ENCODE data around the gene MTARC1.

The MTARC1 gene

DNA sequence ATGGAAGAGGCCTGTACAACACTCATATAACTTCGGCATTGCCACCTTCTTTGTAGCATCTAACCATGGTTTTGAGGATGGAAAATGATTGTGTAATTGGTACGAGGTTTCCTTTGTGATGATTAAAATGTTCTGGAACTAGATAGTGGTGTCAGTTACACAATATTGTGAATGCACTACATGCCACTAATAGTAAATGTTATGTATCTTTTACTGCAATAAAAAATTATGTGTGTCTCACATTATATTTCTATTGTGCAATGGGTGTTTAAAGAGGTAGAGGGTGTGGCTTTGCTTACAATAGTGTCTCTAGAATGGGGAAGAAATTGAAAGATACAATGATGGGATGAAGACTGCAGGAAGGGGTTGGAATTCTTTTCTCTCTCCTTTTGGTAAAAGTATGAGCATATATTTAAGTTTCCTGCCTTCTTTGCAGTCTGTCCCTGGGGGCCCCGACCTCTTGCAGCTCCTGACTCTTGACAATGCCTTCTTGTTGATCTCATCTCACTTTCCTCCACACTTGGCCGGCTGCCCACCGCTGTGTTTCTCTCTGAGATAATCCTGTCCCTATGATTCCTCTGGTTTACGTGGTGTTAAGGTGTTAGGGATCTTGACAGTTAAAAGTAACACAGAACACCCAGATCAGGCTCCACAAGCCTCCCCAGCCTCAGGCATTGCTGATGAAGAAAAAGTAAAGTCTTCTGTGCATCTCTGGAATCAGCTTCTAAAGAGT, 39.3 kb downstream of the MTARC1 start:
- no peak overlapping the region for H3K4me3 ChIP-seq (ENCODE audit: low read depth, low read length)
- TF ChIP-seq CTCF (IDR thresholded peaks at IDR 0.05; ENCODE audit: low read depth, low read length, missing control alignments), result no peak
- DNase-seq (ENCODE audit: low read depth), result no peak

DNA sequence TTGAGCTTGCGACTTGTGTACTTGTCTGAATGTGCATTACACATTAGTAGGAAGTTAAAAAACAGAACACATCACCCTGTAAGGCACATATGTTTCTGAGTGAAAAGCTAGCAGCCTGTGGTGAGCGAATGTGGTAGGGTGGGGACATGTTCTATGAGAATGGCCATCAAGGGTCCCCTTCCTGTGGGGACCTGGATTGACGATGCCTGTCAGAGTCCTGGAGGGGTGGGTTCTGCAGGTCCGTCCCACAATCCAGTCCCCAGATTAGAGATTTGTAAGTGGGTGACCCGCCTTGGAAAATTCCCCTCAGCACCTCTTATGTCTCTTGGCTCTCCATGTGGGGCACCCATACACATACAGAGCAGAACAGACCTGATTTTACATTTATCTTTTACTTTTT, 40.0 kb downstream of the MTARC1 start:
- no peak for DNase-seq (ENCODE audit: low read depth)
- no peak for TF ChIP-seq CTCF (IDR thresholded peaks at IDR 0.05; ENCODE audit: low read depth, low read length, missing control alignments)
- H3K4me3 ChIP-seq (ENCODE audit: low read depth, low read length), result no peak overlapping the region

DNA sequence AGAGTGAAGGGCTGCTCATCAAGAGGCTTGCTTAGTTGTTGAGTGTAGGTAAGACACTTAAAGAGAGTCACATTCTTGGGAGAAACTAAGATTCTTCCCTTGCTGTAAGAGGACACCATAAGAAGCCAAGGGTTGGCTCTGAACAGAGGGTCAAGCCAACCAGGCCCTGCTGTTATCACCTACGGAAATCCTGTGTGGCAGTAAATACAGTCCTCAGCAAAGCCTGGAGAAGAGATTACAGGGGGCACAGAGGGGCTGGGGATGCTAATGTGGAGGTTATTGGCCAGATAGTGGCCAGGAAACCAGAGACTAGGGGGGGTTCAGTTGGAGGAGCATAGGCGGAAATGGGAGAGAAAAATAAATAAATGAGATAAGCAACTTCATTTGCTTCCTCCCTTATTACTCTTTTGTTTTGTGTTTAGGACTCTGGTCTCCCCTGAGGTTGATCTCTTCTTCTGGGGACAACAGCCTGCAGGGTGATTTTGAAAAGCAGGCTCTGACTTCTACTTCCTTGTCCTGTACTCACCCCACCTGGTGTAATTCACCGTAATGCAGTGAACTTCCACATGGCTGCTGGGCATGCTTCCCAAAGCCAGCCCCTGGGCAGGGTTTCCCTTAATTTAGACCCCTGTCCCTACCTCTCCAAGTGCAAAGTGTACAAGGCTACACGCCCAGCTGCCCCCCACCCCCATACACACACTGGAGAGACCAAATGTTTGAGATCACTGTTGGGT, 40.9 kb downstream of the MTARC1 start:
- no peak overlapping the region for H3K4me3 ChIP-seq (ENCODE audit: low read depth, low read length)
- DNase-seq (ENCODE audit: low read depth), result no peak
- no peak for TF ChIP-seq CTCF (IDR thresholded peaks at IDR 0.05; ENCODE audit: low read depth, low read length, missing control alignments)

GRCh38 chr1:220828179-220828490, 41.4 kb downstream of the MTARC1 start:
- H3K4me3 ChIP-seq (ENCODE audit: low read depth, low read length), result no peak overlapping the region
- no peak for DNase-seq (ENCODE audit: low read depth)
- TF ChIP-seq CTCF (IDR thresholded peaks at IDR 0.05; ENCODE audit: low read depth, low read length, missing control alignments), result no peak

DNA sequence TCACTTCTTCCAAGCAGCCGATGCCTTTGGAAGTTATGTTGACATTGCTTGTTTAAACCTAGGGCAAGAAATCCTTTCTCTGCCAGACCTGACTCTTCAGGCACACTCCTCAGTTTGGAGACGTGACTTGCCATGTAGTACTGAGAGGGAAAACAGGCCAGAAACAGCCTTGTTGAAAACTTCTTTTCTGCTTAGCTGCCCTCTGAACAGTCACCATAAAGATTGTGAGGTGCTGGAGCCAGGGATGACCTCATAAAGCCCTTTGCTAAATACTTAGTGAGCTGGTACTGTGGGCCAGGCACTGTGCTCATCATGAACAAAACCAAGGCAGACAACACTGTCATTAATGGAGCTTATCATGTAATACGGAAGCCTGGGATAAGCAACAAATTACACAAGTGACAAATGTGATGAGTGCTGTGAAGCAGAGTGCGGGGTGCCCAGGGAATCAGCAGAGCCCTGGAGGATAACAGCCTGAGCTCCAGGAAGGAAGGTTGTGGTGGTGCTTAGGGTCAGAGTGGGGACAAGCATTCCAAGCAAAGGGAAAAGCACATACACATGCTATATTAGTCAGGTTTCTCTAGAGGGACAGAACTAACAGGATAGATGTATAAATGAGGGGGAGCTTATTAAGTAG, 42.4 kb downstream of the MTARC1 start:
- H3K4me3 ChIP-seq (ENCODE audit: low read depth, low read length), result no peak overlapping the region
- DNase-seq (ENCODE audit: low read depth), result no peak
- no peak for TF ChIP-seq CTCF (IDR thresholded peaks at IDR 0.05; ENCODE audit: low read depth, low read length, missing control alignments)

- no peak overlapping the region for H3K4me3 ChIP-seq (ENCODE audit: low read depth, low read length)
- no peak for TF ChIP-seq CTCF (IDR thresholded peaks at IDR 0.05; ENCODE audit: low read depth, low read length, missing control alignments)
- DNase-seq (ENCODE audit: low read depth), result no peak
Observed at GRCh38 chr1:220833436-220833835, 46.7 kb downstream of the MTARC1 start.

Data from GM12864 (cell line).